AG09309 (cell line): ENCODE data around the gene RPS26.

ENCODE experiments used
- DNase-seq: peaks from one replicate; pipeline ENCODE4 v3.0.0-alpha.2; 2010; ENCODE audit warnings: low read depth
- H3K4me3 ChIP-seq: 2 replicates; pipeline ENCODE4 v1.5.1; 2011; ENCODE audit warnings: mild to moderate bottlenecking, low read depth, low read length, moderate library complexity; ENCODE audit not compliant: control insufficient read depth
- TF ChIP-seq, protein P1 (sequence below): IDR thresholded peaks from 2 replicates; pipeline ENCODE4 v1.5.1; 2011; ENCODE audit warnings: mild to moderate bottlenecking, low read depth, low read length, inconsistent platforms; ENCODE audit not compliant: insufficient read depth, control insufficient read depth; ENCODE audit errors: missing control alignments

The RPS26 gene

DNA sequence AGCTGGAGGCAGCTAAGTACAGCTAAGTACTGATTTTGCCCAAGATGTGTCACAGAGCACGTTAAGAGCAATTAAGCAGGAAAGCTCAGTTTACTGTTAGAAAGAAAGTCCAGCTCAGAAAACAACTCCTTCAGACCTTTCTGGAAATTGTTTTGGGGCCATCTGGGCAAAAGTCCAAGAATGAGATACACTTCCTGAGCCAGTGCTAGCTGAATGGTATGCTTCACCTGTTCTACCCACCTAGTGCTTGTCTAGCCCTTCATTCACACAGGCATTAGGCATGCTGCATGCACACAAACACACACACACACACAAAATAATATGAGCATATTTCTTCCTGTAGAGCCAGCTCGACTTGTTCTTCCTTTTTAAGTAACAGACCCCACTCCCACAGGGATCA lies 27.5 kb upstream of the RPS26 start:
- no peak overlapping the region for H3K4me3 ChIP-seq
- TF ChIP-seq, protein P1, sequence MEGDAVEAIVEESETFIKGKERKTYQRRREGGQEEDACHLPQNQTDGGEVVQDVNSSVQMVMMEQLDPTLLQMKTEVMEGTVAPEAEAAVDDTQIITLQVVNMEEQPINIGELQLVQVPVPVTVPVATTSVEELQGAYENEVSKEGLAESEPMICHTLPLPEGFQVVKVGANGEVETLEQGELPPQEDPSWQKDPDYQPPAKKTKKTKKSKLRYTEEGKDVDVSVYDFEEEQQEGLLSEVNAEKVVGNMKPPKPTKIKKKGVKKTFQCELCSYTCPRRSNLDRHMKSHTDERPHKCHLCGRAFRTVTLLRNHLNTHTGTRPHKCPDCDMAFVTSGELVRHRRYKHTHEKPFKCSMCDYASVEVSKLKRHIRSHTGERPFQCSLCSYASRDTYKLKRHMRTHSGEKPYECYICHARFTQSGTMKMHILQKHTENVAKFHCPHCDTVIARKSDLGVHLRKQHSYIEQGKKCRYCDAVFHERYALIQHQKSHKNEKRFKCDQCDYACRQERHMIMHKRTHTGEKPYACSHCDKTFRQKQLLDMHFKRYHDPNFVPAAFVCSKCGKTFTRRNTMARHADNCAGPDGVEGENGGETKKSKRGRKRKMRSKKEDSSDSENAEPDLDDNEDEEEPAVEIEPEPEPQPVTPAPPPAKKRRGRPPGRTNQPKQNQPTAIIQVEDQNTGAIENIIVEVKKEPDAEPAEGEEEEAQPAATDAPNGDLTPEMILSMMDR: no peak
- no peak for DNase-seq

DNA sequence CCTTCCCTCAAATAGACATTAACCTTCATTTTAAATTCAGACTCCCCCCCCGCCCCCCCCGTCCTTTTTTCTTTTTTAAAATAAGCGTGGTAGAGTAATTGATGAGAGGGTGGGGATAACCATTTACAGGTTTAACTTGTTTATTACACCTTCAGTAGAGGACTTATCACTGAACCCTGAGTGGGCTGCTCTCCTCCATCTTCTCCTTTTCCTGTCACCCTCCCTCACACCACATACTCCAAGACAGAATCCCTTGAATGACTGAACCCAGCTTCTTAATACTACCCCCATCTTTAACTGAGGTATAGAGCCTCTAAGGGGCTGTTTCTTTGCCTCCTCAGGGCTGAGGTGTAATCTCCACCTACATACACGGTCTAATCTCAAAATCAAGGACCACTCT lies 24.5 kb upstream of the RPS26 start:
- H3K4me3 ChIP-seq: no peak overlapping the region
- DNase-seq: no peak
- TF ChIP-seq, protein P1: no peak

GRCh38 chr12:56018356-56018755 lies 23.4 kb upstream of the RPS26 start:
- DNase-seq: no peak
- no peak overlapping the region for H3K4me3 ChIP-seq
- TF ChIP-seq, protein P1: no peak

DNA sequence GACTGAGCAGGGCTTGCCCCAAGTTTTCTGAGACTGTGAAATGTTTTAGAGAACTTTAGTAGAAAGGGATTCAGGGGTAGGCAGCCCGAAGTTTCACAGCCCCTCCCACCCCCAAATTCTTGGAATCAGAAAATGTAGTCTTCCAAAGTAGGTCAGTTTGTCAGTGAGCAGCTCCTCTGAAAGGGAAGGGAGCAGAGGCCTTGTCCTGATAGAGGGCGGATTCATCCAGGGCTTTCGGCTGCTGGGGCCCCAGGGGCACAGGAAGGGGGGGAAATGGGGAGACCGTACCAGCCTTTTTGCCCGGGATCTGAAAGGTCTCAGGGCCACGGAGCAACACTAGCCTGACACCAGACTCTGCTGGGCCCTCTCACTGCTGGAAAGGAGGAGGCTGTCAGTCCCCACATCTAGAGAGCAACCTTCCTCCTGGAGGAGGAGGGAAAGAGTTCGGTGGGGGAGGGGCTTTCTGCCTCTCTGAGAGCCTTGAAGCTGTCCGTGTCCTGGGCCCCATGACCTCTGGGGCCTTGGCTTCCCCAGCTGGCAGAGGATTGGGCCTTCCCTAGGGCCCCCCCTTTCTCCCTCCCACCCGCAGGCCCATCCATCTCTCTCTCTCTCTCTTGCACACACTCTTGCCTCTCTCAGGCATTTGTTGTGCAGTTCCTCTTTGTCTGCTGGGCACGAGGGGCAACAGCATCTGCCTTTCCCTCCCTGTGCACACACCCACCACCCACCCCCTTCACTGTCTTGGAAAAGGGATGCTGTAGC lies 21.1 kb upstream of the RPS26 start, which contains the start of gene IKZF4:
TSS of gene IKZF4 (plus strand) at position 621 of the 762 bp plus-strand sequence. CDS start 451 bp downstream, outside the sequence.
- TF ChIP-seq, protein P1: no peak
- H3K4me3 ChIP-seq: no peak within 1 kb of the TSS
- DNase-seq: no peak

DNA sequence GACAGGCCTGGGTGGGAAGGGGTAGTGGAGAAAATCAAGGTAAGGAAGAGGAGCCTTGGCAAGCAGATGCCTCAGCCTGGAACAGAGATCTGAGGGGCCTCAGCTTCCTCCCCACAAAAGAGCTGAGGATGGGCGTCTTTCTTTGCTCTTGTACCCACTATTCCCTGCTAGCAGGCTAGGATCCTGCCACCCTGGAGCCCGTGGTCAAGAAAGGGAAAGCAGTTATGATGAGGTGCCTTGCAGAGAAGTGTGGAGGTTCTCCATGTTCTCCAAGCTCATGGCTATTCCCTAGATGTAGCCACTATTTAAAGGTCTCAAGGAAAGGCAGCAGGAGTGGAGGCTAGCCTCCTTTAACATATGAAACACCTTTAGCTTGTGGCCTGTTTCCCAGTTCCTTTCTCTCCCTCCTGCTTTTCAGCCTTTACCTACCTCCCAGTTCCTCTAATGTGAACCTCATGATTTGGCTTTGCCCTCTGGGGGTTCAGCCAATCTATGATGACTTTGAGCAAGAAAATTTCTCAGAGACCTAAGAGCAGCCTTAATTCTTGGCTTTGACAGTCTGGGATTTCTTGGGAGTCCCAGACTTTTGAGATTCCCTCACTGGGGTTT lies 19.7 kb upstream of the RPS26 start:
- no peak for DNase-seq
- H3K4me3 ChIP-seq: no peak overlapping the region
- TF ChIP-seq, protein P1: no peak

GRCh38 chr12:56028511-56029165 lies 13.1 kb upstream of the RPS26 start:
- H3K4me3 ChIP-seq: no peak overlapping the region
- DNase-seq: no peak
- TF ChIP-seq, protein P1: no peak
